GM19463 (cell line): Measurements from ENCODE around the gene ZNF728.
"Not testable (repeated sequence)": the region's sequence is repeated elsewhere in the genome, so short reads cannot be mapped to it uniquely, and the experiment has no call there.

Experiments
- ATAC-seq: cut with Tn5 transposase; IDR thresholded peaks from one replicate; pipeline ENCODE4 v1.9.1; 2021; ENCODE audit warnings: mild to moderate bottlenecking, moderate library complexity; ENCODE audit not compliant: unreplicated experiment

ZNF728 gene

GRCh38 chr19:23002690-23003422 is at the start of gene ZNF728:
TSS of gene ZNF728 (minus strand) at chr19:23003176. CDS start at chr19:23003030, 146 bp downstream.
- no peak for ATAC-seq

- ATAC-seq: no peak
These were observed 49.4 kb upstream of the ZNF728 start for GRCh38 chr19:23052349-23052748.

DNA sequence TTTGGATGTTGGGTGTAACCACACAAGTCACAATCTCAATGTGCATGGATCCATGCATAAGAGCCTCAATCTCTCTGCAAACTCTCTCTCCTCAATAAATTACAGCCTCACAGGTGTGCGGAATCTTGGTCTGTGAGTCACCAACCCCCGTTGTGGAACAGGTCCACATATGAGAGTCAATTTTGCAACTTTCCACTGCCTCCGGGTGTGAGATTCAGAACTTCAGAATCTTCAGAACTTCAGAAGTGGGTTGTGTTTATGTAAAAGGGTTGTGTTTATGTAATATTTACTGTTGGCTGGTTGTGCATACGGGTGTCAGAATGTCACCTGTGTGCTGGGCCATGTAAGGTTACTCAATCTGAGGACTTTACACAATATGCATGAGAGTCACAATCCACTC is 46.3 kb upstream of the ZNF728 start:
- no peak for ATAC-seq

GRCh38 chr19:23046743-23047142 is 43.8 kb upstream of the ZNF728 start:
- no peak for ATAC-seq

- ATAC-seq: no peak
These were observed 30.7 kb upstream of the ZNF728 start for GRCh38 chr19:23033721-23034120.

DNA sequence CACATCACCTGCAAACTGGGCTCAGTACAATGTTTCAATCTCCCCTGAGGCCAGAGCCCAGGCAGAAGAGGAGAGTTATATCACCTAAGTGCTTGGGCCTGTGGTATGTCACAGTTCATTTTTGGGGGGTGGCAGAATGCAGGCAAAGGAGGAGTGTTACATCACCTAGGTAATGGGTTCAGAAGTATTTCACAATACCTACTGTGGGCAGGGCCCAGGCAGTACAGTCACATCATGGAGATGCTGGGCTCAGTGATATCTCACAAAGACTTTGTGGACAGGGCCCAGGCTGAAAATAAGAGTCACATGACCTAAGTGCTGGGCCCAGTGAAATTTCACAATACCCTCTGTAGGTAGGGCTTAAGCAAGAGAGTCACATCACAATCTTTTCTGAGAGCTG is 12.7 kb upstream of the ZNF728 start:
- no peak for ATAC-seq

DNA sequence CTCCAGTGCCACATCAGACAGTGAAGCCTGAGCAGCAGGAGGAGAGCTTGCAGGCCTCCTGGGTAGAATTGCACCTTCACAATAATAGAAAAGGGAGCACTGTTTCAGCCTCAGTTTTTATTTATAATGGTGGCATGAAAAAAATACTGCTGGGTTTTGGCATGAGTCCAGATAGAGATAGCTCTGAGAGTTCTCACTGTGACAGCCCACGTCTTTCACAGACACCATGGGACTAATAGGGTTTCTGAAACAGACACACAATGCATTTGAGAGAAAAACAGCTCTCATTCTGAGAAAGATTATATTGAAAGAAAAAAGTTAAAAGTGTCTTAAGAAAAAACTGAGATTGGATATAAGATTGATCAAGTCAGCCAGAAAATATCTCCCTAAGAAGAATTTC is 8.0 kb downstream of the ZNF728 start:
- not testable (repeated sequence) for ATAC-seq

GRCh38 chr19:22976248-22976647 is 26.7 kb downstream of the ZNF728 start:
- ATAC-seq: no peak

DNA sequence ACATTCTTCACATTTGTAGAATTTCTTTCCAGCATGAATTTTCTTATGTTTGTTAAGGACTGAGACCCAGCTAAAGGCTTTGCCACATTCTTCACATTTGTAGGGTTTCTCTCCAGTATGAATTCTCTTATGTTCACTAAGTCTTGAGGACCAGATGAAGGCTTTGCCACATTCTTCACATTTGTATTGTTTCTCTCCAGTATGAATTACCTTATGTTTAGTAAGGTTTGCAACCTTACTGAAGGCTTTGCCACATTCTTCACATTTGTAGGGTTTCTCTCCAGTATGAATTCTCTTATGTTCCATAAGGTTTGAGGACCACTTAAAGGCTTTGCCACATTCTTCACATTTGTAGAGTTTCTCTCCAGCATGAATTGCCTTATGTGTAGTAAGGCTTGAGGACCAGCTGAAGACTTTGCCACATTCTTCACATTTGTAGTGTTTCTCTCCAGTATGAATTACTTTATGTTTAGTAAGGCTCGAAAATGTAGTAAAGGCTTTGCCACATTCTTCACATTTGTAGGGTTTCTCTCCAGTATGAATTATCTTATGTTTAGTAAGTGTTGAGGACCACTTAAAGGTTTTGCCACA is 27.3 kb downstream of the ZNF728 start:
- ATAC-seq: not testable (repeated sequence)

- no peak for ATAC-seq
These were observed 57.4 kb downstream of the ZNF728 start for GRCh38 chr19:22945560-22945959.

DNA sequence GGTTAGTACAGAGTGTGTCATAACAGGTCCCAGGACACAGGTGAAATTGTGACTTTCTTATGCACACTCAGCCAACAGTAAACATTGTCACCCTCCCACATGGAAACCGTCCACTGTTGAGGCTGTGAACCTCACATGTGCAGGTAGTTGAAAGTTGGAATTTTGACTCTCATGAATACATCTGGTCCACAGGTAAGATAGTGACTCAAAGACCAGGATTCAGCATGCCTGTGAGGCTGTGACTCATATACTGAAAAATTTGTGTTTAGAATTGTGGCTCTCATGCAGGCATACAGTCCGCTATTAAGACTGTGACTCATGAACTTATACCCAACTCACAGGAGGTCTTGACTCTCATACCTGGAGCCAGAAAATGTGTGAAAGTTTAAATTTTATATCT is 67.8 kb downstream of the ZNF728 start:
- ATAC-seq: no peak

GRCh38 chr19:22927576-22927975 is 75.4 kb downstream of the ZNF728 start:
- not testable (repeated sequence) for ATAC-seq

DNA sequence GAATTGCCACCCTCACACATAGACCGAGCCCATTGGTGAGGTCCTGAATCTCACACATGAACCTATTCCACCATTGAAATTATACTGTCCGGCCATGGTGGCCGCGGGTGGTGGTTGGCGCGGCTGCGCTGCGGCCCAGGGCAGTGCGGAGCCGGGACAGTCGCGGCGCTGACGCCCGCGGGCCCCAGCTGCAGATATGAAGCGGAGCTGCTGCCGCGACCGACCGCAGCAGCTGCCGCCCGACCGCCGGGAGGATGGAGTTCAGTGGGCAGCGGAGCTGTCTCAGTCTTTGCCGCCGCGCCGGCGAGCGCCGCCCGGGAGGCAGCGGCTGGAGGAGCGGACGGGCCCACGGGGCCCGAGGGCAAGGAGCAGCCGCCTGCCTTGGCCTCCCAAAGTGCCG is 77.8 kb downstream of the ZNF728 start:
- ATAC-seq: not testable (repeated sequence)
